SW480 (cell line): ENCODE data around the gene NRN1L.

Experiments used
- DNase-seq: peaks from one replicate; pipeline ENCODE4 v3.0.0-alpha.2; 2016; ENCODE audit warnings: low spot score

Gene NRN1L

DNA sequence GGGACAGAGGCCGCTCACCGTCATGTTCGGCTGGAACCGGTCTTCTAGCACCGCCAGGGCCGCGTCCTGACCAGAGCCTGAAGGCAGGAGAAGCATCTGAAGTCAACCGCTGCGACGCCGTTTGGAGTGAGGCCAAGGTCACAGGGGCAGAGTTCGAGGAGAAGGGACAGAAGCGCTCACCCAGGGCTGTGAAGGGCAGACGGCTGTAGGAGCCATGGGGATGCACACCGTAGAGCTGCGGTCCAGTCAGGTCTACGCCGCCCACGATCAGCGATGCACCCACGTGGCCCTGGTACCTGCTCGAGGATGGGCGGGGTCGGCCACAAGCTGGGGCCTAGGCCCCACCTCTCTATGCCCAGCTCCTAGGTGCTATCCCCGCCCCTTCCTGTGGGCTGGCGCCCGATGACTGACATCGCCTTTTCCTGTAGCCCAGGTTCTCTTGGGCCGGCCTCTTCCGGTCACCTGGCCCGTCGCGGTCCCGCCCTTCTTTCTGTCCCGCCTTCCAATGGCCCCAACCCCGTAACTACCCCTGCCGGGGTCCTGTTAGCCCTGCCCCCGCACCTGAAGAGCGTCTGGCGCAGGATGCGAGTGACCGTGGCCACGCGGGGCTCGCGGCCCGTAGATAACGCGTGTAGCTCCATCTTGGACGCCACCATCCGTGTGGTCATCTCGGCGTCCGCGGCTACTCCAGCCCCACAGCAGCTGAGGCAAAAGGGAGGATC is 50.9 kb downstream of the NRN1L start:
- DNase-seq: peak; percentile 98
